PFSK-1 (cell line): ENCODE measurements around the gene KCNK10.

Experiments used
- FOXP2 ChIP-seq: optimal IDR thresholded peaks from 2 replicates; pipeline ENCODE3; 2011; ENCODE audit warnings: borderline replicate concordance, control low read depth, inconsistent platforms; ENCODE audit not compliant: insufficient read depth; ENCODE audit errors: extremely low read length, extremely low read depth
- POLR2AphosphoS5 ChIP-seq: IDR thresholded peaks from 2 replicates; pipeline ENCODE4 v1.6.1; 2012; ENCODE audit warnings: low read depth, mild to moderate bottlenecking, control low read depth, low read length, moderate library complexity
- SIN3A ChIP-seq: IDR thresholded peaks from 2 replicates; pipeline ENCODE4 v1.6.1; 2012; ENCODE audit warnings: mild to moderate bottlenecking, low read length, moderate library complexity, borderline replicate concordance; ENCODE audit not compliant: insufficient read depth
- TAF1 ChIP-seq: IDR thresholded peaks from 2 replicates; pipeline ENCODE4 v1.6.1; 2012; ENCODE audit warnings: low read length, control low read depth, borderline replicate concordance; ENCODE audit not compliant: insufficient read depth
- TF ChIP-seq, protein P1 (sequence below), 2 experiments: IDR thresholded peaks; 2 replicates each; pipeline versions ENCODE4 v1.6.1 to v1.8.0; 2011 to 2012; ENCODE audit warnings: low read depth in 2 of 2, low read length in 2 of 2, control low read depth in 1 of 2, inconsistent platforms in 1 of 2, mild to moderate bottlenecking in 1 of 2, moderate library complexity in 1 of 2; ENCODE audit not compliant: insufficient read depth in 1 of 2

- TF ChIP-seq, protein P1, sequence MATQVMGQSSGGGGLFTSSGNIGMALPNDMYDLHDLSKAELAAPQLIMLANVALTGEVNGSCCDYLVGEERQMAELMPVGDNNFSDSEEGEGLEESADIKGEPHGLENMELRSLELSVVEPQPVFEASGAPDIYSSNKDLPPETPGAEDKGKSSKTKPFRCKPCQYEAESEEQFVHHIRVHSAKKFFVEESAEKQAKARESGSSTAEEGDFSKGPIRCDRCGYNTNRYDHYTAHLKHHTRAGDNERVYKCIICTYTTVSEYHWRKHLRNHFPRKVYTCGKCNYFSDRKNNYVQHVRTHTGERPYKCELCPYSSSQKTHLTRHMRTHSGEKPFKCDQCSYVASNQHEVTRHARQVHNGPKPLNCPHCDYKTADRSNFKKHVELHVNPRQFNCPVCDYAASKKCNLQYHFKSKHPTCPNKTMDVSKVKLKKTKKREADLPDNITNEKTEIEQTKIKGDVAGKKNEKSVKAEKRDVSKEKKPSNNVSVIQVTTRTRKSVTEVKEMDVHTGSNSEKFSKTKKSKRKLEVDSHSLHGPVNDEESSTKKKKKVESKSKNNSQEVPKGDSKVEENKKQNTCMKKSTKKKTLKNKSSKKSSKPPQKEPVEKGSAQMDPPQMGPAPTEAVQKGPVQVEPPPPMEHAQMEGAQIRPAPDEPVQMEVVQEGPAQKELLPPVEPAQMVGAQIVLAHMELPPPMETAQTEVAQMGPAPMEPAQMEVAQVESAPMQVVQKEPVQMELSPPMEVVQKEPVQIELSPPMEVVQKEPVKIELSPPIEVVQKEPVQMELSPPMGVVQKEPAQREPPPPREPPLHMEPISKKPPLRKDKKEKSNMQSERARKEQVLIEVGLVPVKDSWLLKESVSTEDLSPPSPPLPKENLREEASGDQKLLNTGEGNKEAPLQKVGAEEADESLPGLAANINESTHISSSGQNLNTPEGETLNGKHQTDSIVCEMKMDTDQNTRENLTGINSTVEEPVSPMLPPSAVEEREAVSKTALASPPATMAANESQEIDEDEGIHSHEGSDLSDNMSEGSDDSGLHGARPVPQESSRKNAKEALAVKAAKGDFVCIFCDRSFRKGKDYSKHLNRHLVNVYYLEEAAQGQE (IDR thresholded peaks at IDR 0.05; ENCODE audit: insufficient read depth in 1 of 2, low read depth in 2 of 2, low read length in 2 of 2): no peak
- TF ChIP-seq TAF1: no peak
- TF ChIP-seq POLR2AphosphoS5: no peak
- no peak for TF ChIP-seq SIN3A
- TF ChIP-seq FOXP2: no peak
Measured at GRCh38 chr14:88243946-88244345, 79.1 kb downstream of the KCNK10 start.
